ENCODE results near the gene MADD. TPM values are rescaled to one million over a fixed set of nuclear protein-coding genes. Genes with fewer than 3 reads are reported as not detected.

Gene MADD
- total RNA-seq, 1 experiment from 2014 or later, result 24.8 TPM

DNA sequence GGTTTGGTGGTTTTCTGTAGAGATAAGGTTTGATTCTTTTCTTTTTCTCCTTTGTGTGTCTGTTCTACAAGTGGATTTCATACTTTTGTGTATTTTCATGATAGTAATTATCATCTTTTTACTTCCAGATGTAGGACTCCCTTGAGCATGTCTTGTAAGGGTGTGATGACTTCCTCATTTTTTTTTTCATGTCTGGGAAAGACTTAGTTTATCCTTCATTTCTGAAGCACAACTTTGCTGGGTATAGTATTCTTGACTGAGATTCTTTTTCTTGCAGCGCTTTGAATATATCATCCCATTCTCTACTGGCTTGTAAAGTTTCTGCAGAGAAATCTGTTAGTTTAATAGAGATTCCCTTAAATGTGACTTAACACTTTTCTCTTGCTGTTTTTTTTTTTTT is 32.9 kb downstream of the MADD start:
- Mint-ChIP-seq H3K4me3 (ENCODE audit: unreplicated experiment) (no peak overlapping the region), H3K36me3 (ENCODE audit: insufficient read depth, unreplicated experiment) (peaks cover 69% of the 10 kb centered on the region)

DNA sequence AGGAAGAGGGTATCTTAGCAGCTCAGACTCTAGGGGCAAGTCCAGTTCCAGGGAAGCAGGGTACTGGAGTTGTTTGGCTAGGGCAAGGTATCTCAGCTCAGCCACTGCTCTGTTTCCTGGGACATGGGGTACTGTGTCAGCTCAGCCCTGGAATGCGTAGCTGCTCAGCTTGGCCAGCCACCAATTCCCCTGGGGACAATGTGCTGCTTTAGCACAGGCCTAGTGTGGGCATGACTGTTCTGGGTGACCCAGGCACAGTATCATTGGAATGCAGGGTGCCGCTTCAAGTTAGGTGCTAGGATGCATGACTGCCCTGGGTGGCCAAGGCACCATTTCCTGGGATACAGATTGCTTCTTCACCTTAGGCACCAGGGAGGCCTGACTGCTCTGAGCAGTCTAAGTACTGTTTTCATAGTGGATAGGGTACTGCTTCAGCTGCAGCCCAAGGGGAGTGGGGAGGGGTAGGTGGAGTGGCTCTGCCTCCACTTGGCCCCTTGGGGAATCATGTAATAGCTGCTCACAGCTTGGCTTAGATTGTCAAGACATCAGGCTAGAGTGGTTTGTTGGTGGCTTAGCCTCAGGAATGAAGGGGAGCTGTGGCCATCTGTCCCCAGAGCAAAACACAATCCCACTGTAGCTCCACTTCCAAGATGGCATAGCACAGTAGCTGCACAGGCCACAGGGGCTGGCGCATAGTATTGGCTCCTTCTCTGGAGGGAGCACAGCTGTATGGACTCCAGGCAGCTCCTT is 36.0 kb downstream of the MADD start:
- DNase-seq (ENCODE audit: unreplicated experiment), result peak; percentile 19
- Mint-ChIP-seq H3K4me3 (ENCODE audit: unreplicated experiment) (no peak overlapping the region), H3K9me3 (ENCODE audit: unreplicated experiment) (peaks cover 8% of the 10 kb centered on the region), H3K27me3 (ENCODE audit: insufficient read depth, unreplicated experiment) (no peaks in the 10 kb centered on the region), H3K27ac (ENCODE audit: low read depth, unreplicated experiment) (peak overlapping the region; percentile 12), H3K36me3 (ENCODE audit: insufficient read depth, unreplicated experiment) (peaks cover 77% of the 10 kb centered on the region), H3K4me1 (ENCODE audit: insufficient read depth, unreplicated experiment) (no peaks in the 10 kb centered on the region)
- ChIA-PET POLR2A (no interaction called here), CTCF (interaction anchor here (3.8 kb wide), 1 partner anchor 49 kb away, joined by 17 read pairs; no protein-coding TSS in a partner anchor)
- no TSS peak for BruUV-seq (replicated peaks)
- intact Hi-C loops (cut with micrococcal nuclease), result no loop called here
- TF ChIP-seq, protein P1, sequence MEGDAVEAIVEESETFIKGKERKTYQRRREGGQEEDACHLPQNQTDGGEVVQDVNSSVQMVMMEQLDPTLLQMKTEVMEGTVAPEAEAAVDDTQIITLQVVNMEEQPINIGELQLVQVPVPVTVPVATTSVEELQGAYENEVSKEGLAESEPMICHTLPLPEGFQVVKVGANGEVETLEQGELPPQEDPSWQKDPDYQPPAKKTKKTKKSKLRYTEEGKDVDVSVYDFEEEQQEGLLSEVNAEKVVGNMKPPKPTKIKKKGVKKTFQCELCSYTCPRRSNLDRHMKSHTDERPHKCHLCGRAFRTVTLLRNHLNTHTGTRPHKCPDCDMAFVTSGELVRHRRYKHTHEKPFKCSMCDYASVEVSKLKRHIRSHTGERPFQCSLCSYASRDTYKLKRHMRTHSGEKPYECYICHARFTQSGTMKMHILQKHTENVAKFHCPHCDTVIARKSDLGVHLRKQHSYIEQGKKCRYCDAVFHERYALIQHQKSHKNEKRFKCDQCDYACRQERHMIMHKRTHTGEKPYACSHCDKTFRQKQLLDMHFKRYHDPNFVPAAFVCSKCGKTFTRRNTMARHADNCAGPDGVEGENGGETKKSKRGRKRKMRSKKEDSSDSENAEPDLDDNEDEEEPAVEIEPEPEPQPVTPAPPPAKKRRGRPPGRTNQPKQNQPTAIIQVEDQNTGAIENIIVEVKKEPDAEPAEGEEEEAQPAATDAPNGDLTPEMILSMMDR (IDR thresholded peaks at IDR 0.05; ENCODE audit: unreplicated experiment), result no peak

More for the DNA sequence above, 32.9 kb downstream of the MADD start:
- intact Hi-C loops (cut with micrococcal nuclease), result no loop called here
- BruUV-seq (replicated peaks), result no TSS peak
- POLR2A ChIA-PET, result no interaction called here
- TF ChIP-seq, protein P1 (IDR thresholded peaks at IDR 0.05; ENCODE audit: unreplicated experiment), result no peak
- DNase-seq (ENCODE audit: unreplicated experiment), result no peak
- H3K27ac Mint-ChIP-seq (ENCODE audit: low read depth, unreplicated experiment), result no peak overlapping the region
- H3K27me3 Mint-ChIP-seq (ENCODE audit: insufficient read depth, unreplicated experiment), result no peaks in the 10 kb centered on the region
- CTCF ChIA-PET, result no interaction called here
- H3K9me3 Mint-ChIP-seq (ENCODE audit: unreplicated experiment), result peaks cover 8% of the 10 kb centered on the region
- H3K4me1 Mint-ChIP-seq (ENCODE audit: insufficient read depth, unreplicated experiment), result no peaks in the 10 kb centered on the region

DNA sequence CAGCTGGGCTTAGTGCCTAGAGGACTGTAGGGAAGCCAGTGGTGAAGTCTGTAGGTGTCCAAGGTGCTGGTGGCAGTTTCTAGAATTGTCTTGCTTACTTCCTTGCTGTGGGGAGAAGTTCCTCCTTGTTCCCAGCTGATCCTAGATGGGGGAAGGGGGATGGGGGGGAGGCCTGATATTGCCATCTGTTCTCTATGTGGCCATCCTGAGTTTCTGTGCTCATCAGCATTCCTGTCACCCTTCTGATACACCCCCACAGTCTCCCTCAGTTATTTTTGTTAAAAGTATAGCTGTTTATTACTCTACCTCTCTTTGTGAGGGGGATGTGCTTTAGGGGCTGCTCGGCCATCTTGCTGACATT is 36.5 kb downstream of the MADD start:
- no peak for DNase-seq (ENCODE audit: unreplicated experiment)
- H3K27me3 Mint-ChIP-seq (ENCODE audit: insufficient read depth, unreplicated experiment), result no peaks in the 10 kb centered on the region
- intact Hi-C loops (cut with micrococcal nuclease), result no loop called here
- H3K4me1 Mint-ChIP-seq (ENCODE audit: insufficient read depth, unreplicated experiment), result no peaks in the 10 kb centered on the region
- TF ChIP-seq, protein P1 (IDR thresholded peaks at IDR 0.05; ENCODE audit: unreplicated experiment), result no peak
- ChIA-PET POLR2A (no interaction called here), CTCF (interaction anchor here (0.6 to 3.8 kb wide), 2 partner anchors 48 to 125 kb away, joined by 3 to 17 read pairs; no protein-coding TSS in a partner anchor)
- no peak overlapping the region for H3K4me3 Mint-ChIP-seq (ENCODE audit: unreplicated experiment)
- peaks cover 8% of the 10 kb centered on the region for H3K9me3 Mint-ChIP-seq (ENCODE audit: unreplicated experiment)
- peaks cover 82% of the 10 kb centered on the region for H3K36me3 Mint-ChIP-seq (ENCODE audit: insufficient read depth, unreplicated experiment)
- no TSS peak for BruUV-seq (replicated peaks)
- no peak overlapping the region for H3K27ac Mint-ChIP-seq (ENCODE audit: low read depth, unreplicated experiment)

DNA sequence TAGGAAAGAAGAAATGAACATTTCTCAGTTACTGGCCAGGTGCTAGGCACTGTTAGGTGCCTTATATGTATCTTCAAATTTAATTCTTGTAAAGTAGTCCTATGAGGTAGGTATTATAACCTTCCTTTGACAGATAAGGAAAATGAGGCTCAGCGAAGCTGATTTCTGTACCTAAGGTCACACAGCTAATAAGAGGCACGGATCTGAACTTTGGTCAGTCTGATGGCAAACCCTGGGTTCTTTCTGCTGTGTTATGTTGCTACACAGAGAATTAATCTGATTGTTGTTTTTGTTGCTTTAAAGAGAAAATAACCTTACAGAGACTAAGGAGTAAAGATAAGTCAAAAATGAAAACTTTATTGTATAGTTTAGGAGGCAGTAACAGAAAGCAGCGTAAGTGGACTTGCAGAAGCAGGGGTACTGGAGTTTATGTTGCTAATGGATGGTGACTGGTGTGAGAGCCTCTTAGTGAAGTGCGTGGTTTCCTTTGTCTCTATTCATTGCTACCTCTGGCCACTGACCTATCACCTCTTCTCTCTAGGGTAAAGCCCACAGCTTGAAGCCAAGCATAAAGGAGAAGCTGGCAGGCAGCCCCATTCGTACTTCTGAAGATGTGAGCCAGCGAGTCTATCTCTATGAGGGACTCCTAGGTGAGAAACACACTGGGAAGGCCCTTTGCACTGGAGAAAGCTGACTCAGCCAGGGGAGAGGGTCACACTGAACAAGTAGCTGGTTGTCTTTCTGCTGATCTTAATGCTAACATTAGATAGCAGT is 38.3 kb downstream of the MADD start:
- CTCF ChIA-PET, result interaction anchor here (0.6 kb wide), 1 partner anchor 254 kb away, joined by 3 read pairs; no protein-coding TSS in a partner anchor
- Mint-ChIP-seq H3K36me3 (ENCODE audit: insufficient read depth, unreplicated experiment) (peaks cover 86% of the 10 kb centered on the region), H3K27me3 (ENCODE audit: insufficient read depth, unreplicated experiment) (no peaks in the 10 kb centered on the region), H3K27ac (ENCODE audit: low read depth, unreplicated experiment) (no peak overlapping the region), H3K4me1 (ENCODE audit: insufficient read depth, unreplicated experiment) (no peaks in the 10 kb centered on the region), H3K4me3 (ENCODE audit: unreplicated experiment) (no peak overlapping the region), H3K9me3 (ENCODE audit: unreplicated experiment) (no peaks in the 10 kb centered on the region)
- POLR2A ChIA-PET, result interaction anchor here (0.6 to 0.8 kb wide), 3 partner anchors 37 to 484 kb away, joined by 3 to 4 read pairs (median 3); no protein-coding TSS in a partner anchor
- BruUV-seq (replicated peaks), result no TSS peak
- TF ChIP-seq, protein P1 (IDR thresholded peaks at IDR 0.05; ENCODE audit: unreplicated experiment), result no peak
- no peak for DNase-seq (ENCODE audit: unreplicated experiment)
- intact Hi-C loops (cut with micrococcal nuclease), result no loop called here
